HepG2 (cell line): ENCODE results near the gene KIAA1217. TPM values are rescaled to one million over a fixed set of nuclear protein-coding genes. Genes with fewer than 3 reads are reported as not detected.

Source experiments
- ATAD3A ChIP-seq: sonication (generic); formaldehyde crosslinking; IDR thresholded peaks from 2 replicates; pipeline ENCODE4 v1.4.0; 2020; ENCODE audit warnings: missing genetic modification reagents
- BATF2 ChIP-seq: sonication (generic); formaldehyde crosslinking; IDR thresholded peaks from 2 replicates; pipeline ENCODE4 v1.8.0; 2022; ENCODE audit warnings: mild to moderate bottlenecking, missing genetic modification reagents, moderate library complexity
- FOXA1 ChIP-seq, 2 experiments: fragments of 450-650 bp in 1 of 2; sonication (generic) in 1 of 2; formaldehyde crosslinking in 1 of 2; IDR thresholded peaks; 2 replicates each; pipeline versions ENCODE4 v1.4.0 to v1.6.1; 2016 to 2020; ENCODE audit warnings: missing genetic modification reagents in 1 of 2
- HES4 ChIP-seq: sonication (generic); formaldehyde crosslinking; IDR thresholded peaks from 2 replicates; pipeline ENCODE4 v1.9.0; 2021; ENCODE audit warnings: mild to moderate bottlenecking, missing genetic modification reagents, borderline replicate concordance
- HNRNPLL ChIP-seq: fragments of 200-400 bp; formaldehyde crosslinking; IDR thresholded peaks from 2 replicates; pipeline ENCODE4 v1.6.1; 2017; ENCODE audit warnings: mild to moderate bottlenecking, low read depth, low read length; ENCODE audit not compliant: poor library complexity, severe bottlenecking
- KLF12 ChIP-seq: sonication (generic); formaldehyde crosslinking; IDR thresholded peaks from 2 replicates; pipeline ENCODE4 v1.4.0; 2020; ENCODE audit warnings: missing genetic modification reagents, borderline replicate concordance
- MLLT10 ChIP-seq: sonication (generic); formaldehyde crosslinking; IDR thresholded peaks from 2 replicates; pipeline ENCODE4 v1.4.0; 2020; ENCODE audit warnings: missing genetic modification reagents
- NONO ChIP-seq, 2 experiments: fragments of 450-650 bp in 1 of 2; sonication (generic) in 1 of 2; formaldehyde crosslinking in 1 of 2; IDR thresholded peaks in 1 of 2; conservative IDR thresholded peaks in 1 of 2; 2 replicates each; pipeline versions ENCODE4 v1.6.1 to v1.8.0; 2017 to 2022; ENCODE audit warnings: mild to moderate bottlenecking in 1 of 2, missing genetic modification reagents in 1 of 2, moderate library complexity in 1 of 2
- NR2F1 ChIP-seq, 2 experiments: fragments of 450-650 bp in 1 of 2; formaldehyde crosslinking in 1 of 2; IDR thresholded peaks; 2 replicates each; pipeline versions ENCODE4 v1.5.0 to v1.6.1; 2016 to 2020; ENCODE audit warnings: mild to moderate bottlenecking in 1 of 2, missing compliant biosample characterization in 1 of 2, missing genetic modification reagents in 1 of 2, moderate library complexity in 1 of 2
- SKI ChIP-seq: fragments of 450-650 bp; IDR thresholded peaks from one replicate; pipeline ENCODE4 v1.6.1; 2018; ENCODE audit warnings: mild to moderate bottlenecking; ENCODE audit not compliant: partially characterized antibody
- SNAPC2 ChIP-seq: sonication (generic); formaldehyde crosslinking; IDR thresholded peaks from 2 replicates; pipeline ENCODE4 v1.8.1; 2022; ENCODE audit warnings: mild to moderate bottlenecking, missing genetic modification reagents
- SRSF4 ChIP-seq: fragments of 200-400 bp; formaldehyde crosslinking; IDR thresholded peaks from one replicate; pipeline ENCODE4 v1.6.1; 2018; ENCODE audit warnings: mild to moderate bottlenecking, low read depth, low read length, moderate library complexity; ENCODE audit not compliant: poor library complexity, severe bottlenecking
- TBP ChIP-seq: sonication (generic); formaldehyde crosslinking; IDR thresholded peaks from 2 replicates; pipeline ENCODE4 v1.5.0; 2020; ENCODE audit warnings: missing genetic modification reagents
- ZBTB20 ChIP-seq: sonication (generic); formaldehyde crosslinking; IDR thresholded peaks from 2 replicates; pipeline ENCODE4 v1.8.1; 2023; ENCODE audit warnings: missing genetic modification reagents, low read depth, mild to moderate bottlenecking, borderline replicate concordance
- ZNF383 ChIP-seq: sonication (generic); formaldehyde crosslinking; IDR thresholded peaks from 2 replicates; pipeline ENCODE4 v1.4.0; 2020; ENCODE audit warnings: missing genetic modification reagents, mild to moderate bottlenecking, borderline replicate concordance
- ZNF563 ChIP-seq: sonication (generic); formaldehyde crosslinking; IDR thresholded peaks from 2 replicates; pipeline ENCODE4 v1.8.0; 2022; ENCODE audit warnings: mild to moderate bottlenecking, moderate library complexity, missing genetic modification reagents
- ZNF720 ChIP-seq: sonication (generic); formaldehyde crosslinking; IDR thresholded peaks from 2 replicates; pipeline ENCODE4 v1.4.0; 2020; ENCODE audit warnings: missing genetic modification reagents
- polyA plus RNA-seq, 8 experiments: library from polyadenylated mRNA; depleted of rRNA in 3 of 8; stranded (reverse) in 7 of 8; unstranded in 1 of 8; fragments of >200 nt; fragmentation: Illumina TruSeq in 4 of 8; extraction: Trizol in 4 of 8; gene quantifications; 2 replicates each; pipeline versions ENCODE4 v1.2.1 to v1.2.3, GENCODE V29; 2011 to 2016; ENCODE audit warnings: low read depth in 4 of 8, missing spikeins in 1 of 8, mixed read lengths in 1 of 8; ENCODE audit not compliant: insufficient read depth in 1 of 8
- total RNA-seq, 5 experiments: library from RNA; depleted of rRNA; stranded (reverse); fragments of >200 nt; fragmentation: Illumina TruSeq; extraction: Trizol; gene quantifications; 2 replicates each; pipeline ENCODE4 v1.2.3, GENCODE V29; 2016; ENCODE audit warnings: low read depth in 1 of 5
- TF ChIP-seq, protein P1 (sequence below): IDR thresholded peaks from 2 replicates; pipeline ENCODE4 v1.4.0; 2020; ENCODE audit warnings: mild to moderate bottlenecking, missing genetic modification reagents
- TF ChIP-seq, protein P2 (sequence below): sonication (generic); formaldehyde crosslinking; IDR thresholded peaks from 2 replicates; pipeline ENCODE4 v1.8.1; 2023; ENCODE audit warnings: mild to moderate bottlenecking, moderate library complexity, missing genetic modification reagents
- TF ChIP-seq, protein P3 (sequence below): sonication (generic); formaldehyde crosslinking; IDR thresholded peaks from 2 replicates; pipeline ENCODE4 v1.8.0; 2022; ENCODE audit warnings: mild to moderate bottlenecking, missing genetic modification reagents
- TF ChIP-seq, protein P4 (sequence below): IDR thresholded peaks from 2 replicates; pipeline ENCODE4 v1.6.1; 2016; ENCODE audit warnings: missing biosample characterization, missing genetic modification reagents, low read depth

KIAA1217 gene
- total and polyA plus RNA-seq, 2 of the 13 experiments (the other 11 are each of a cell fraction or from before 2014, with no cell fraction given), result 4.6 to 10.9 TPM

DNA sequence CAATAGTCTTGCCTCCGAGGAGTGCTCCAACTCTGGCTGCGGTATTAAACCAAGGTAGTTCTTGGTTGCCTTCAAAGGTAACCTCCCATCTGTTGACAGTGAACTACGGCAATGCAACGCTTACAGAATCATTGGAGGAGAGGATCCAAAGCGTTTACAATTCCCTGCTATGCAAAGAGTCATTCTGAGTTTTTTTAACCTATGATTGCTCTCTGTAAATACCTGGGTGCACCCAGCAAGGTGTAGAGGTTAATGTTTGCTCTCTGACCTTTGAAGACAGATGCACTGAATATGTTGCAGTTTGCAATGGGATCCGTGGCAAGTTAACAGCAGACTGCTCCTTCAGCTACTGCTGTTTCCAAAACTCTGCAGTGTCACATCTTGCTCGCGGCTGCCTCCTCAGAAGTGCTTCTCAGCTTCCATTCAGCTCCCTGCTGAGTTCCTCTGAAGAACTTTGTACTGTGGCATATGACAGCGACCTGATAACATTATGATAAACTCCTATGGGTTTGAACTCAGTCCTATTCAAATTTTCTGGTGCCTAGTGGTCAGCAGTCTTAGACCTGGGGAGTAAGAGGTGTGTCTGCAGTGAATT lies 29.0 kb downstream of the KIAA1217 start (continued):
- no peak for TF ChIP-seq NONO (IDR thresholded peaks at IDR 0.05)
- peak; percentile 46; the same call in 1 of the 2 replicates for TF ChIP-seq NONO (CRISPR knock-in tag; conservative IDR thresholded peaks at IDR 0.05)
- TF ChIP-seq TBP, result no peak
- no peak for TF ChIP-seq ZNF720 (CRISPR knock-in tag)
- TF ChIP-seq ZBTB20, result no peak
- TF ChIP-seq NR2F1 (CRISPR knock-in tag; IDR thresholded peaks at IDR 0.05), result peak; percentile 54 to 60; a peak in 3 of 4 replicates
- no peak for TF ChIP-seq SRSF4
- TF ChIP-seq HES4 (CRISPR knock-in tag), result no peak
- TF ChIP-seq ATAD3A, result no peak
- TF ChIP-seq, protein P1, sequence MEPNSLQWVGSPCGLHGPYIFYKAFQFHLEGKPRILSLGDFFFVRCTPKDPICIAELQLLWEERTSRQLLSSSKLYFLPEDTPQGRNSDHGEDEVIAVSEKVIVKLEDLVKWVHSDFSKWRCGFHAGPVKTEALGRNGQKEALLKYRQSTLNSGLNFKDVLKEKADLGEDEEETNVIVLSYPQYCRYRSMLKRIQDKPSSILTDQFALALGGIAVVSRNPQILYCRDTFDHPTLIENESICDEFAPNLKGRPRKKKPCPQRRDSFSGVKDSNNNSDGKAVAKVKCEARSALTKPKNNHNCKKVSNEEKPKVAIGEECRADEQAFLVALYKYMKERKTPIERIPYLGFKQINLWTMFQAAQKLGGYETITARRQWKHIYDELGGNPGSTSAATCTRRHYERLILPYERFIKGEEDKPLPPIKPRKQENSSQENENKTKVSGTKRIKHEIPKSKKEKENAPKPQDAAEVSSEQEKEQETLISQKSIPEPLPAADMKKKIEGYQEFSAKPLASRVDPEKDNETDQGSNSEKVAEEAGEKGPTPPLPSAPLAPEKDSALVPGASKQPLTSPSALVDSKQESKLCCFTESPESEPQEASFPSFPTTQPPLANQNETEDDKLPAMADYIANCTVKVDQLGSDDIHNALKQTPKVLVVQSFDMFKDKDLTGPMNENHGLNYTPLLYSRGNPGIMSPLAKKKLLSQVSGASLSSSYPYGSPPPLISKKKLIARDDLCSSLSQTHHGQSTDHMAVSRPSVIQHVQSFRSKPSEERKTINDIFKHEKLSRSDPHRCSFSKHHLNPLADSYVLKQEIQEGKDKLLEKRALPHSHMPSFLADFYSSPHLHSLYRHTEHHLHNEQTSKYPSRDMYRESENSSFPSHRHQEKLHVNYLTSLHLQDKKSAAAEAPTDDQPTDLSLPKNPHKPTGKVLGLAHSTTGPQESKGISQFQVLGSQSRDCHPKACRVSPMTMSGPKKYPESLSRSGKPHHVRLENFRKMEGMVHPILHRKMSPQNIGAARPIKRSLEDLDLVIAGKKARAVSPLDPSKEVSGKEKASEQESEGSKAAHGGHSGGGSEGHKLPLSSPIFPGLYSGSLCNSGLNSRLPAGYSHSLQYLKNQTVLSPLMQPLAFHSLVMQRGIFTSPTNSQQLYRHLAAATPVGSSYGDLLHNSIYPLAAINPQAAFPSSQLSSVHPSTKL (CRISPR knock-in tag), result peak; percentile 44; the same call in 1 of the 2 replicates
- TF ChIP-seq MLLT10 (CRISPR knock-in tag), result no peak
- TF ChIP-seq, protein P2, sequence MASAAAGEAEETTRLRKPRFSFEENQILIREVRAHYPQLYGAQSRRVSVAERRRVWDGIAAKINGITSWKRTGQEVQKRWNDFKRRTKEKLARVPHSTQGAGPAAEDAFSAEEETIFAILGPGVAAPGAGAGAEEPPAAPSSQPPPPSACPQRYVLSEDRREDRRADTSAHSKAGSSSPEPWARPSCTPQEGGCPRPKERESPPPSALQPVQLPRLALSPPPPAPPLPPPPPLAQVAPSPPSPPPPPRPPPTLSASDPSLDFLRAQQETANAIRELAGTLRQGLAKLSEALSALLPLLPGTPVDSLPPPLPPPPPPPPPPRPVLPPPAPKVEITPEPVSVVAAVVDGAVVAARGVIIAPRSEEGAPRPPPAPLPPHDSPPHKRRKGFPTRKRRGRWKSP (CRISPR knock-in tag), result no peak
- TF ChIP-seq ZNF563 (CRISPR knock-in tag), result no peak
- TF ChIP-seq KLF12 (CRISPR knock-in tag), result no peak
- TF ChIP-seq, protein P3, sequence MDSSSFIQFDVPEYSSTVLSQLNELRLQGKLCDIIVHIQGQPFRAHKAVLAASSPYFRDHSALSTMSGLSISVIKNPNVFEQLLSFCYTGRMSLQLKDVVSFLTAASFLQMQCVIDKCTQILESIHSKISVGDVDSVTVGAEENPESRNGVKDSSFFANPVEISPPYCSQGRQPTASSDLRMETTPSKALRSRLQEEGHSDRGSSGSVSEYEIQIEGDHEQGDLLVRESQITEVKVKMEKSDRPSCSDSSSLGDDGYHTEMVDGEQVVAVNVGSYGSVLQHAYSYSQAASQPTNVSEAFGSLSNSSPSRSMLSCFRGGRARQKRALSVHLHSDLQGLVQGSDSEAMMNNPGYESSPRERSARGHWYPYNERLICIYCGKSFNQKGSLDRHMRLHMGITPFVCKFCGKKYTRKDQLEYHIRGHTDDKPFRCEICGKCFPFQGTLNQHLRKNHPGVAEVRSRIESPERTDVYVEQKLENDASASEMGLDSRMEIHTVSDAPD (CRISPR knock-in tag), result no peak
- no peak for TF ChIP-seq SNAPC2 (CRISPR knock-in tag)
- no peak for TF ChIP-seq ZNF383
- TF ChIP-seq SKI, result no peak
- no peak for TF ChIP-seq FOXA1 (IDR thresholded peaks at IDR 0.05)
- TF ChIP-seq FOXA1 (CRISPR knock-in tag; IDR thresholded peaks at IDR 0.05), result no peak
- no peak for TF ChIP-seq BATF2
- no peak for TF ChIP-seq HNRNPLL
- TF ChIP-seq, protein P4, sequence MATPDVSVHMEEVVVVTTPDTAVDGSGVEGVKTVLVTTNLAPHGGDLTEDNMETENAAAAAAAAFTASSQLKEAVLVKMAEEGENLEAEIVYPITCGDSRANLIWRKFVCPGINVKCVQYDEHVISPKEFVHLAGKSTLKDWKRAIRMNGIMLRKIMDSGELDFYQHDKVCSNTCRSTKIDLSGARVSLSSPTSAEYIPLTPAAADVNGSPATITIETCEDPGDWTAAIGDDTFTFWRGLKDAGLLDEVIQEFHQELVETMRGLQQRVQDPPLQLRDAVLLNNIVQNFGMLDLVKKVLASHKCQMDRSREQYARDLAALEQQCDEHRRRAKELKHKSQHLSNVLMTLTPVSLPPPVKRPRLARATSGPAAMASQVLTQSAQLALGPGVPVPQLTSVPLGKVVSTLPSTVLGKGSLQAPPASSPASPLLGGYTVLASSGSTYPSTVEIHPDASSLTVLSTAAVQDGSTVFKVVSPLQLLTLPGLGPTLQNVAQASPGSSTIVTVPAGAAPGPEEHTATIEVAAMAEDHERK, result no peak
